HepG2 (cell line): ENCODE results near the gene EGR2. TPM values are rescaled to one million over a fixed set of nuclear protein-coding genes. Genes with fewer than 3 reads are reported as not detected.

ENCODE experiments used
- ATAC-seq: fragments of 200-7000 bp; cut with Tn5 transposase; 3 replicates; pipeline ENCODE4 v1.9.1; 2020; ENCODE audit warnings: mild to moderate bottlenecking, moderate library complexity
- BruUV-seq: library from RNA; stranded (reverse); fragments of 400-500 nt; replicated peaks from 2 replicates; lab custom pipeline; 2021; lab: Mats Ljungman, UMichigan
- CTCF ChIA-PET: fragments of 300-600 bp; formaldehyde crosslinking; extraction: SDS; loops from one replicate; lab custom pipeline; 2021; ENCODE audit warnings: low total read pairs, inconsistent platforms, low intra/inter-chr PET ratio; lab: Yijun Ruan, JAX
- POLR2A ChIA-PET: fragments of 350-600 bp; sonication (Branson Sonifier 250); formaldehyde crosslinking; loops from one replicate; lab custom pipeline; 2020; ENCODE audit warnings: antibody characterized with exemption, inconsistent platforms; lab: Yijun Ruan, JAX
- DNase-seq: peaks from one replicate; pipeline ENCODE4 v3.0.0-alpha.2; 2015; ENCODE audit warnings: low spot score
- FAIRE-seq: peaks from 3 replicates; lab custom pipeline; 2011; peaks lifted over from hg19 to GRCh38; lab: Jason Lieb, UNC
- H2AFZ ChIP-seq: one replicate; pipeline ENCODE4 v1.6.1; 2011; ENCODE audit warnings: low read length, inconsistent platforms
- H3K27ac ChIP-seq: fragments of 300-600 bp; 3 replicates; pipeline ENCODE4 v1.8.0; 2011; ENCODE audit warnings: mixed run types, mild to moderate bottlenecking, mixed read lengths, low read length, inconsistent platforms; ENCODE audit not compliant: insufficient read depth; ENCODE audit errors: extremely low read length
- H3K27me3 ChIP-seq, 2 experiments: fragments of 200-600 bp in 1 of 2; 2 replicates in 1 of 2; 3 replicates in 1 of 2; pipeline versions ENCODE4 v1.6.0 to v1.8.0; 2011; ENCODE audit warnings: low read length in 2 of 2, mild to moderate bottlenecking in 2 of 2, moderate library complexity in 2 of 2, inconsistent platforms in 1 of 2; ENCODE audit not compliant: insufficient read depth in 2 of 2, control insufficient read depth in 1 of 2
- H3K36me3 ChIP-seq, 2 experiments: fragments of 200-600 bp in 1 of 2; replicated peaks in 1 of 2; 2 replicates in 1 of 2; 3 replicates in 1 of 2; pipeline versions ENCODE4 v1.5.1 to v1.8.0; 2011; ENCODE audit warnings: low read length in 2 of 2, inconsistent platforms in 1 of 2; ENCODE audit not compliant: insufficient read depth in 2 of 2, control insufficient read depth in 1 of 2
- H3K4me1 ChIP-seq: 2 replicates; pipeline ENCODE4 v1.5.1; 2012; ENCODE audit warnings: low read length, inconsistent platforms; ENCODE audit not compliant: insufficient read depth
- H3K4me2 ChIP-seq: 2 replicates; pipeline ENCODE4 v1.6.0; 2011; ENCODE audit warnings: low read depth, low read length, inconsistent platforms
- H3K4me3 ChIP-seq, 3 experiments: fragments of 200-600 bp in 1 of 3; sonication (generic), shearing (Covaris generic) in 1 of 3; replicated peaks in 1 of 3; 2 replicates each; pipeline ENCODE4 v1.5.1; 2011 to 2016; ENCODE audit warnings: low read length in 3 of 3, inconsistent platforms in 2 of 3, low read depth in 2 of 3, mild to moderate bottlenecking in 2 of 3, control low read depth in 1 of 3, mixed read lengths in 1 of 3; ENCODE audit not compliant: insufficient read depth in 1 of 3
- H3K79me2 ChIP-seq: one replicate; pipeline ENCODE4 v1.6.1; 2011; ENCODE audit warnings: low read length, inconsistent platforms; ENCODE audit not compliant: insufficient read depth
- H3K9ac ChIP-seq: 2 replicates; pipeline ENCODE4 v1.6.0; 2011; ENCODE audit warnings: mild to moderate bottlenecking, low read depth, low read length, inconsistent platforms; ENCODE audit not compliant: insufficient read depth
- H3K9me3 ChIP-seq: 2 replicates; pipeline ENCODE4 v1.5.1; 2012; ENCODE audit warnings: mild to moderate bottlenecking, low read length
- H4K20me1 ChIP-seq: 2 replicates; pipeline ENCODE4 v1.6.0; 2011; ENCODE audit warnings: inconsistent platforms, mild to moderate bottlenecking, low read length, moderate library complexity; ENCODE audit not compliant: insufficient read depth
- ATF5 ChIP-seq: sonication (generic); formaldehyde crosslinking; IDR thresholded peaks from 2 replicates; pipeline ENCODE4 v1.4.0; 2020; ENCODE audit warnings: mild to moderate bottlenecking, low read depth, missing genetic modification reagents
- CEBPZ ChIP-seq: IDR thresholded peaks from 2 replicates; pipeline ENCODE4 v1.6.1; 2012; ENCODE audit warnings: low read length, improper control_type of control experiment
- EED ChIP-seq: sonication (generic); formaldehyde crosslinking; IDR thresholded peaks from 2 replicates; pipeline ENCODE4 v1.5.0; 2020; ENCODE audit warnings: mild to moderate bottlenecking, missing genetic modification reagents
- NR2C2 ChIP-seq: sonication (generic); formaldehyde crosslinking; IDR thresholded peaks from 2 replicates; pipeline ENCODE4 v1.4.0; 2020; ENCODE audit warnings: missing genetic modification reagents, mild to moderate bottlenecking, moderate library complexity, borderline replicate concordance
- PRMT3 ChIP-seq: sonication (generic); formaldehyde crosslinking; IDR thresholded peaks from 2 replicates; pipeline ENCODE4 v1.8.1; 2022; ENCODE audit warnings: low read depth, mild to moderate bottlenecking, moderate library complexity, missing genetic modification reagents, borderline replicate concordance
- PRPF4 ChIP-seq: fragments of 200-400 bp; formaldehyde crosslinking; IDR thresholded peaks from 2 replicates; pipeline ENCODE4 v1.6.1; 2016; ENCODE audit warnings: low read length, low read depth; ENCODE audit not compliant: poor library complexity, severe bottlenecking
- REST ChIP-seq, 2 experiments: IDR thresholded peaks; 2 replicates each; pipeline ENCODE4 v1.6.1; 2011 to 2012; ENCODE audit warnings: low read length in 2 of 2, borderline replicate concordance in 1 of 2, low read depth in 1 of 2, mild to moderate bottlenecking in 1 of 2, moderate library complexity in 1 of 2
- ZBTB42 ChIP-seq: sonication (generic); formaldehyde crosslinking; IDR thresholded peaks from 2 replicates; pipeline ENCODE4 v1.5.0; 2020; ENCODE audit warnings: mild to moderate bottlenecking, missing genetic modification reagents
- ZFP41 ChIP-seq: sonication (generic); formaldehyde crosslinking; IDR thresholded peaks from 2 replicates; pipeline ENCODE4 v1.4.0; 2020; ENCODE audit warnings: mild to moderate bottlenecking, missing genetic modification reagents, borderline replicate concordance
- ZFP82 ChIP-seq: sonication (generic); formaldehyde crosslinking; IDR thresholded peaks from 2 replicates; pipeline ENCODE4 v1.5.1; 2020; ENCODE audit warnings: mild to moderate bottlenecking, missing genetic modification reagents, borderline replicate concordance
- ZNF17 ChIP-seq: sonication (generic); formaldehyde crosslinking; IDR thresholded peaks from 2 replicates; pipeline ENCODE4 v1.5.0; 2020; ENCODE audit warnings: mild to moderate bottlenecking, missing genetic modification reagents
- ZNF605 ChIP-seq: sonication (generic); formaldehyde crosslinking; IDR thresholded peaks from 2 replicates; pipeline ENCODE4 v1.8.0; 2022; ENCODE audit warnings: mild to moderate bottlenecking, missing genetic modification reagents
- ZNF616 ChIP-seq: sonication (generic); formaldehyde crosslinking; IDR thresholded peaks from 2 replicates; pipeline ENCODE4 v1.5.0; 2020; ENCODE audit warnings: low read depth, mild to moderate bottlenecking, missing genetic modification reagents
- ZNF670 ChIP-seq: sonication (generic); formaldehyde crosslinking; IDR thresholded peaks from 2 replicates; pipeline ENCODE4 v1.8.0; 2022; ENCODE audit warnings: mild to moderate bottlenecking, missing genetic modification reagents, borderline replicate concordance
- ZNF784 ChIP-seq: sonication (generic); formaldehyde crosslinking; IDR thresholded peaks from 2 replicates; pipeline ENCODE4 v1.5.1; 2020; ENCODE audit warnings: missing genetic modification reagents, mild to moderate bottlenecking, borderline replicate concordance
- WGBS: methylation state at CpG from one replicate; pipeline ENCODE4 v1.1.6; 2017; ENCODE audit warnings: low lambda C conversion rate; 5-methylcytosine and 5-hydroxymethylcytosine counted together
- in situ Hi-C: cut with HindIII; loops from 2 replicates; pipeline ENCODE4 v1.10.0; 2017; ENCODE audit warnings: low pct_unique_long_range_greater_than_20kb; ENCODE audit not compliant: extremely low pct_ligation_motif_present
- intact Hi-C: fragments of 100-400 bp; cut with micrococcal nuclease; formaldehyde crosslinking; loops from one replicate; pipeline ENCODE4 v1.10.0; 2022; ENCODE audit not compliant: unreplicated experiment
- polyA plus RNA-seq, 8 experiments: library from polyadenylated mRNA; depleted of rRNA in 3 of 8; stranded (reverse) in 7 of 8; unstranded in 1 of 8; fragments of >200 nt; fragmentation: Illumina TruSeq in 4 of 8; extraction: Trizol in 4 of 8; gene quantifications; 2 replicates each; pipeline versions ENCODE4 v1.2.1 to v1.2.3, GENCODE V29; 2011 to 2016; ENCODE audit warnings: low read depth in 4 of 8, missing spikeins in 1 of 8, mixed read lengths in 1 of 8; ENCODE audit not compliant: insufficient read depth in 1 of 8
- total RNA-seq, 5 experiments: library from RNA; depleted of rRNA; stranded (reverse); fragments of >200 nt; fragmentation: Illumina TruSeq; extraction: Trizol; gene quantifications; 2 replicates each; pipeline ENCODE4 v1.2.3, GENCODE V29; 2016; ENCODE audit warnings: low read depth in 1 of 5

EGR2 gene
- total and polyA plus RNA-seq, 2 of the 13 experiments (the other 11 are each of a cell fraction or from before 2014, with no cell fraction given) = 0.11 to 0.15 TPM

GRCh38 chr10:62779487-62780248 is 36.5 kb downstream of the EGR2 start:
- no peak overlapping the region for H3K9ac ChIP-seq
- no peaks in the 10 kb centered on the region for H3K9me3 ChIP-seq
- no peaks in the 10 kb centered on the region for H3K36me3 ChIP-seq
- intact Hi-C loops (no loop called here), in situ Hi-C loops (no loop called here)
- no peak overlapping the region for H3K4me2 ChIP-seq
- no peaks in the 10 kb centered on the region; the same call in 1 of the 2 replicates for H3K4me1 ChIP-seq
- no peaks in the 10 kb centered on the region for H4K20me1 ChIP-seq
- no peak overlapping the region for H3K4me3 ChIP-seq
- no TSS peak for BruUV-seq
- H3K27ac ChIP-seq = no peak overlapping the region
- H2AFZ ChIP-seq = no peak overlapping the region
- H3K27me3 ChIP-seq = no peaks in the 10 kb centered on the region
- 1% methylated on average over 5 of the region's 5 CpGs for WGBS
- FAIRE-seq = no peak
- H3K79me2 ChIP-seq = no peaks in the 10 kb centered on the region
- ATAC-seq = no peak
- POLR2A ChIA-PET = no interaction called here
- no peak for DNase-seq
- CTCF ChIA-PET = no interaction called here
- TF ChIP-seq EED (no peak), PRPF4 (no peak), ZNF17 (no peak), ZFP41 (CRISPR knock-in tag) (no peak), PRMT3 (CRISPR knock-in tag) (no peak), ZFP82 (no peak), ZNF605 (CRISPR knock-in tag) (no peak), ZNF616 (CRISPR knock-in tag) (no peak), CEBPZ (no peak), NR2C2 (CRISPR knock-in tag) (no peak), ZNF670 (CRISPR knock-in tag) (no peak), ATF5 (CRISPR knock-in tag) (no peak), ZNF784 (no peak), ZBTB42 (no peak), REST (IDR thresholded peaks at IDR 0.05; ENCODE audit: borderline replicate concordance in 1 of 2, low read depth in 1 of 2, low read length in 2 of 2) (no peak)
